GM19452 (cell line): Measurements from ENCODE around the gene DEXI.
"Not testable (repeated sequence)": the region's sequence is repeated elsewhere in the genome, so short reads cannot be mapped to it uniquely, and the experiment has no call there.

Experiments used
- ATAC-seq: cut with Tn5 transposase; IDR thresholded peaks from one replicate; pipeline ENCODE4 v1.9.1; 2021; ENCODE audit not compliant: unreplicated experiment

The DEXI gene

DNA sequence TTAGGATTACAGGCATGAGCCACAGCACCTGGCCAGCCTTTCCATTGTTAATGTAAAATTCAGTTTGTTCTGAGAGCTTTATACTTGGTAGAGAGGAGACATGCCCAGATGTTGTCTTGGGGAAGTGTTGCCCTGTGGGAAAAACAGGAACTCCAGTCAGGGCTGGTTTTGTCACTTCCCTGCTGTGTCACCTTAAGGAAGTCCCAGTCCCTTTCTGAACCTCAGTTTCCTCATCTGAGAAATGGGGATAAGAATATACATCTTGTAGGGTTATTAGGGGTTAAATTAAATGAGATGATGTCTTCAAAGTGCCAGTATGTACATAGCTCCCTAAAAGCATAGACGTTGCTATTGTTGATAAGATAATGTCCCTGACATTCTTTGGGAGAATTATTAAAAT, 27.3 kb upstream of the DEXI start:
- ATAC-seq = no peak

GRCh38 chr16:10968498-10968897, 26.2 kb upstream of the DEXI start:
- no peak for ATAC-seq

DNA sequence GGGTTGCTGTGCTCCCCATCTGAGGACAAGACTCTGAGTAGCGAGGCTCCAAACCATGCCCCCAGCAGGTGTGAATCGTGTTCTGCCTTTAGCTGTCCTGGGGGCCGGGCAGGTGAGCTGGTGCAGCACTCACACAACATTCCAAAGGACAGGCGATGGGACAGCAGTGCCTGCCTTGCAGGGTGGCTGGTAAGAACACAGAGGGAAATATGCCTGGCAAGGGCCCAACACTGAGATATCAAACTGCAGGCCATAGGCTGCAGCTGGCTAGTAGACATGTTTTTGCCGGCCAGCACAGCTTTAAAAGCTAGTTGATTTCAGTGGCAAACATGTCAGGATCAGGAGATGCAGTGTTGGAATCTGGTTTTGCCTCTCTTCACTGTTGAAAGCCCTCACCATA, 25.7 kb upstream of the DEXI start:
- ATAC-seq = no peak

DNA sequence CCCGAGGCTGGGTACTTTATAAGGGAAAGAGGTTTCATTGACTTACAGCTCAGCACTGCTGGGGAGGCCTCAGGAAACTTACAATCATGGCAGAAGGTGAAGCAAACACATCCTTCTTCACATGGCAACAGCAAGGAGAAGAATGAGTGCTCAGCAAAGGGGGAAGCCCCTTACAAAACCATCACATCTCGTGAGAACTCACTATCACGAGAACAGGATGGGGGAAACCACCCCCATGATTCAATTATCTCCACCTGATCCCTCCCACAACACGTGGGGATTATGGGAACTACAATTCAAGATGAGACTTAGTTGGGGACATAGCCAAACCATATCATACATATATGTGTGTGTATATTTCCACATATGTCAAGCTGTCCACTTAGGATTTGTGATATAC, 24.3 kb upstream of the DEXI start:
- ATAC-seq = not testable (repeated sequence)

DNA sequence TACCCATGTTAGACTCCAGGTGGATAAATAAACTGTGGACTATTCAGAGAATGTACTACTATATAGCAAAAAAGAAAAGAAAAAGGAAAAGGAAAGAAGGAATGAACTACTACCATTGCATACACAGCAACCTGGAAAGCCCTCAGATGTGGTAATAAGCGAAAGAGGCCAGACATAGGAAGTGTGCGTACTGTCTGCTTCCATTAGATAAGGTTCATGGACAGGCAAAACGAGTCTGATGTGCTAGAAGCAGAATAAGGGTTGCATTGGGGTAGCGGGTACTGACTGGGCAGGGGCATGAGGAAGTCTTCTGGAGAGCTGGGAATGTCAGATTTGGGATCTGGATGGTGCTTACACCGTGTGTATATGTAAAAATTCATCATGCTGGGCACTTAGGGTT, 23.9 kb upstream of the DEXI start:
- ATAC-seq = no peak

- ATAC-seq = peak; percentile 67
Observed at GRCh38 chr16:10965440-10966061, 23.3 kb upstream of the DEXI start.

DNA sequence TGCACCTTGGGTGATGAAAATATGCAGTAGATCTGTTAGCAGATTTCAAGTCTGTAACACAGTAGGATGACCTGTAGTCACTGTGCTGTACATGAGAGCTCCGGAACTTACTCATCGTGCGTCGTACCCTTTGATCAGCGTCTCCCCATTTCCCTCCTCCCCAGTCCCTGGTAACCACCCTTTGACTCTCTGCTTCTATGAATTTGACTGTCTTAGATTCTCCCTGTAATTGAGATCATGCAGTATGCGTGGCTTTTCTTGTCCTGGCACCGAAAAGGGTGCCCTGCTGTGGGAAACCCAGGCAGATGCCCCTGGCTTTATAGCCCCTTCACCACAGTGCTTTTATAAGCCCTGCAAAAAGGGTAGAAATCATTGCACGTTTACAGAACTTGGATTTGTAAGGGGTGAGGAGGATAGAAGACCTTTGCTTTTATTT, 22.6 kb upstream of the DEXI start:
- peak; percentile 57 for ATAC-seq

- ATAC-seq = no peak
Observed at GRCh38 chr16:10964039-10964890, 22.0 kb upstream of the DEXI start.

GRCh38 chr16:10961231-10961630, 19.0 kb upstream of the DEXI start:
- ATAC-seq = no peak

DNA sequence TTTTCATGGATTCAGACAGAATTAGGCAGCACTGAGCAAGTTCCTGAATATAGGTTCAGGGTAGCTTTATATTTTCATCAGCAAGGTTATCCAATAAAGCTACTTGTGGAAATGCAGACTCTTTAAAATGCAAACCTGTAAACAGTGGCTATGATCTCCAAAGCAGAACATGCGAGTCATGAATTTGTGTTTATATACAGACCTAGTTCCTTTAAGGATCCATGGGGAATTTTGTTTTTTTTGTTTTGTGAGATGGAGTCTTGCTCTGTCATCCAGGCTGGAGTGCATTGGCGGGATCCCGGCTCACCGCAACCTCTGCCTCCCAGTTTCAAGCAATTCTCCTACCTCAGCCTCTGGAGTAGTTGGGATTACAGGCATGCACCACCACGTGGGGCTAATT, 16.9 kb upstream of the DEXI start:
- ATAC-seq = no peak

DNA sequence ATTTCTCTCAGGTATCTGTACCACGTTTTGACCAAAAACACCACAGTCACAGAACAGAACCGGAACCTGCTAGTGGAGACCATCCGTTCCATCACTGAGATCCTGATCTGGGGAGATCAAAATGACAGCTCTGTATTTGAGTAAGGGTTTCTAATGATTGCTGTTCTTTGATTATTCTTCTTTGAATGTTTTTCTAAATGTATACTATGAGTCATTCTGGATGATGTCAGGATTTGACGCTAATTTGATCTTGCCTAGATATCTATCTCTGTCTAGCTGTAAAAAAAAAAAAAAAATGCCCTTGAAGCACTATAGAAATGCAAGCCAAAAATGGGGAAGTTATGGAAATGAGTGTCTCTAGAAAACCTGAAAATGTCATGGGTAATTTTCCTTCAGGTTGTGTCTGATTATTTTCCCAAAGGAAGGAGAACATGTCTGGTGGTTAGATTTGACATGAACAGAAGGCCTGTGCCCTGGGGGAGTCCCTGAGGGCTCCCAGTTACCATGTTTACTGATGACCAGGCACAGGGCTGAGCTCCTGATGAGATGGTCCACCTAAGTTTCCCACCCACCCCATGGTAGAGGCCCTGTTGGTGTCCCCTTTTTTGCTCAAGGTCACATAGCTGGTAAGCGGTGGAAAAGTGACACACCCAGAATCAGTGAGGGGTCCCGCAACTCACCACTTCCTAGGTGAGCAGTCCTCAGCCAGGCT, 15.7 kb upstream of the DEXI start:
- no peak for ATAC-seq

DNA sequence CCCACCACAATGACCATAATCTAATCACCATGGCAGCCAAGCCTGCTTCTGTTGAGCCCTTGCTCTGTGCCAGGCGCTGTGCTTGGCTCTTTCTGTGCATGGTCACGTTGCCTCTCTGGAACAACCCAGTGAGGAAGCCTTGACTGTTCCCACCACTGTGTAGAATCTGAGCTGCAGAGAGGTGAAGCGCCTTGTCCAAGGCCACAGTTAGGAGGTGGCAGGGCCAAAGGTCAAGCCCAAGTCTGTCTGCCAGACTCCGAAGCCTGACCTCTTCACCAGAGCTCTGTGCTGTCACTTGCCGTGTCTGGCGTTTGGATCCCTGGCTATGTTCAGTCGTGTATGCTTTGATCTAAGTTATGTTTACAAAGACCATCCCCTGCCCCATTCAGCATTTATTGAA, 12.6 kb upstream of the DEXI start:
- no peak for ATAC-seq

DNA sequence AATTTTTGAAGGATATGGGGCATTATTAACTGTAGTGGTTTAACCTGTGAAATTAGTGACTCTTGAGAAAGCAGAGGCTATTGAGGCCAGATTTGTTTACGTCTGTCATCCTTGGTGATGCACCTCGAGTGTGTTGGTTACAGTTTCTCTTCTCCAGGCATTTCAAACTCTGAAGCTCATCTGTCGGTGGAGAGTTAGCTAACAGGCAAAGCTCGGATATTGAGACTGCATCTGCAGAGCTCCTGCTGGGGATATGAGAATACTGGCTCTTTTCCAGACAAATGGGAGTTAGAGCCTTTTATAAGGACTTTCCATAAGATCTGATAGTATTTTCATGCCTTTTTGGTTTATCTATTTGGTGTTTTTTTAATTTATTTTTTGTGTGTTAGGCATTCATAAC, 8.8 kb upstream of the DEXI start:
- no peak for ATAC-seq

GRCh38 chr16:10950393-10950792, 8.1 kb upstream of the DEXI start:
- ATAC-seq = no peak

DNA sequence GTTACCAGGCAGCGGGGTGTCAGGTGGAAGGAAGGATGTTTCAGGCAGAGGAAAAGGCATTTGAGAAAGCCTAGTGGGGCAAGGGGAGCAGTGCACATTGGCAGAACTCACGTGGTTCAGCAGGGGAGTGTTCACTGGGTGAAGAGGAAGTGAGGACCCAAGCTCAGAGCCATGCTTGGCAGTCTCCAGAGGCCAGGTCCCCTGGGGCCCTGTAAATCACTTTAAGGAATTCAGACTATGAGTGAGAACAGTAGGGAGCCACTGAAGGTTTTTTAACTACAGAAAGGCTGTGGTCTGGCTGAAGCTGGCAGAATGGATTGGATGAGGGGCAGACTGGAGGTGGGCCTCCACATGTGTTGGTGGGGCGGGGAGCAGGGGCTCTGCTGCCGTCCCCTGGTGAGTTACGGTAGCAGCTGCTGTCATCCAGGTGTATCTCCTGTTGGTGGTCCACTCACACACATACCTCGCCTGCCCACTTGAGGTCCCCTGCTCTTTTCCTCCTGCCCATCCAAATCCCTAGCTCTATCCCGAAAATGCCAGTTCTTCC, 7.2 kb upstream of the DEXI start:
- ATAC-seq = peak; percentile 65

GRCh38 chr16:10947211-10947787, 5.0 kb upstream of the DEXI start:
- no peak for ATAC-seq

- no peak for ATAC-seq
Observed at GRCh38 chr16:10946308-10946707, 4.0 kb upstream of the DEXI start.

GRCh38 chr16:10945065-10945787, 3.0 kb upstream of the DEXI start:
- no peak for ATAC-seq

DNA sequence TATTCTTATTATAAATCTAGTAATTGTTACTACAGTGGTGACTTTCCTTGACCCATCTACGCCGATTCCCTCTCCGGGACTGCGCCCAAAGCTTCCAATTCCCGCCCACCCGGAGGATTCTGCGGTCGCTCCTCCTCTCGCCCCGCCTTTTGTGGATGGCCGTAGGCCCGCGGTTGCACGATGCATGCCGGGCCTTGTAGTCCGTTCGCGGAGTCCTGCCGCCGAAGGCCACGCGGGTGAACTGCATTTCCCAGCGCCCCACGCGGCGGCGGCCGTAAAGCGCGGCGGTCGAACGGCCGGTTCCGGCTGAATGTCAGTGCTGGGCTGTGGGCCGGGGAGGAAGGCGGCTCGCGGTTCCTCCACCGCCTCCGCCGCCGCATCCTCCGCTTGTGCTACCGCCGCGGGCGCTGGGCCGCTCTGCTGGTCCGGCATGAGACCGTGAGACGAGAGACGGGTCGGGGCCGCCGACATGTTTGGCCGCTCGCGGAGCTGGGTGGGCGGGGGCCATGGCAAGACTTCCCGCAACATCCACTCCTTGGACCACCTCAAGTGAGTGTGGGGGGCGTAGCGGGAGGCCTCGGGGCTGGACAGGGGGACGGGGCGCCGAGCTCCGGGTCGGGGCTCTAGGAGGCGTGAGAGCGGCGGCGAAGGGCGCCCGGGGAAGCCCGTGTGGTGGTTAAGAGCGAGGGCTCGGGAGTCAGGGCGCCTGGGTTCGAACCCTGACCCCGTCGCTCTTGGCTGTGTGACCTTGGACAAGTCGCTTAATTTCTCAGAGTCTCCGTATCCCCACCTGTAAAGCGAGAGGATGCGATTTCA, 2.2 kb upstream of the DEXI start, which contains the start of gene CLEC16A:
TSS of gene CLEC16A (plus strand) at position 316 of the 816 bp plus-strand sequence. CDS start at position 470, 154 bp downstream.
- peak; percentile 67 for ATAC-seq

GRCh38 chr16:10943064-10943353, 741 bp upstream of the DEXI start:
- ATAC-seq = no peak
